ENCODE measurements around the gene KRT7. TPM values are rescaled to one million over a fixed set of nuclear protein-coding genes. Genes with fewer than 3 reads are reported as not detected.

The KRT7 gene
- total and polyA plus RNA-seq, 4 donors = 0.37 to 9.9 (median 7.0) TPM

DNA sequence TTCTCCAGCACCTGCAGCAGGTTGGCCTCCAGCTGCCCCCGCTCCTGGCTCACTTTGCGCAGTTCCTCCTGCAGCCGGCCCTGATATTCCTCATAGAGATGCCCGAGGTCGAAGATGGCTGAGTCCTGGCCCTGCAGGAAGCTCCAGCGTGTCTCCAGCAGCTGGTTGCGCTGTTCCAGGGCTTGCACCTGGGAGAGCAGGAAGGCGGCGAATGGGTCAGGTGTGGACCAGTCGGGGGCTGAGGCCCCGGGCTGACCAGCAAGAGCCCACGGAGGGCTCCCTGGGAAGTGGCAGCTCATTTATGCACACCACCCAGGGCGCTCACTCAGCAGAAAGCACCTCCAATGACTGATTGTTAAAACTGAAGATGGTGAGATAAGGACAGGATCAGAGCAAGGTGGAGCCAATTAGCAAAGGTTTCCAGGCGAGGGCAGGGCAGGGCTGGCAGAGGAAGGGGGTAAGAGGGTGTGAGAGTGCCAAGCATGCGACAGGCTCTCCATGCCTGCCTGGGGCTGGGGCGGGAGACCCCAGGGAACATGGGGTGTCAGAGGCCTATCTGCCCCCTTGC lies 47.6 kb upstream of the KRT7 start (continued):
- TF ChIP-seq, protein P1, sequence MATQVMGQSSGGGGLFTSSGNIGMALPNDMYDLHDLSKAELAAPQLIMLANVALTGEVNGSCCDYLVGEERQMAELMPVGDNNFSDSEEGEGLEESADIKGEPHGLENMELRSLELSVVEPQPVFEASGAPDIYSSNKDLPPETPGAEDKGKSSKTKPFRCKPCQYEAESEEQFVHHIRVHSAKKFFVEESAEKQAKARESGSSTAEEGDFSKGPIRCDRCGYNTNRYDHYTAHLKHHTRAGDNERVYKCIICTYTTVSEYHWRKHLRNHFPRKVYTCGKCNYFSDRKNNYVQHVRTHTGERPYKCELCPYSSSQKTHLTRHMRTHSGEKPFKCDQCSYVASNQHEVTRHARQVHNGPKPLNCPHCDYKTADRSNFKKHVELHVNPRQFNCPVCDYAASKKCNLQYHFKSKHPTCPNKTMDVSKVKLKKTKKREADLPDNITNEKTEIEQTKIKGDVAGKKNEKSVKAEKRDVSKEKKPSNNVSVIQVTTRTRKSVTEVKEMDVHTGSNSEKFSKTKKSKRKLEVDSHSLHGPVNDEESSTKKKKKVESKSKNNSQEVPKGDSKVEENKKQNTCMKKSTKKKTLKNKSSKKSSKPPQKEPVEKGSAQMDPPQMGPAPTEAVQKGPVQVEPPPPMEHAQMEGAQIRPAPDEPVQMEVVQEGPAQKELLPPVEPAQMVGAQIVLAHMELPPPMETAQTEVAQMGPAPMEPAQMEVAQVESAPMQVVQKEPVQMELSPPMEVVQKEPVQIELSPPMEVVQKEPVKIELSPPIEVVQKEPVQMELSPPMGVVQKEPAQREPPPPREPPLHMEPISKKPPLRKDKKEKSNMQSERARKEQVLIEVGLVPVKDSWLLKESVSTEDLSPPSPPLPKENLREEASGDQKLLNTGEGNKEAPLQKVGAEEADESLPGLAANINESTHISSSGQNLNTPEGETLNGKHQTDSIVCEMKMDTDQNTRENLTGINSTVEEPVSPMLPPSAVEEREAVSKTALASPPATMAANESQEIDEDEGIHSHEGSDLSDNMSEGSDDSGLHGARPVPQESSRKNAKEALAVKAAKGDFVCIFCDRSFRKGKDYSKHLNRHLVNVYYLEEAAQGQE (IDR thresholded peaks at IDR 0.05) = no peak
- TF ChIP-seq RAD21 (IDR thresholded peaks at IDR 0.05) = no peak
- no peak for TF ChIP-seq EGR1 (IDR thresholded peaks at IDR 0.05; ENCODE audit: low read depth in 2 of 2)

DNA sequence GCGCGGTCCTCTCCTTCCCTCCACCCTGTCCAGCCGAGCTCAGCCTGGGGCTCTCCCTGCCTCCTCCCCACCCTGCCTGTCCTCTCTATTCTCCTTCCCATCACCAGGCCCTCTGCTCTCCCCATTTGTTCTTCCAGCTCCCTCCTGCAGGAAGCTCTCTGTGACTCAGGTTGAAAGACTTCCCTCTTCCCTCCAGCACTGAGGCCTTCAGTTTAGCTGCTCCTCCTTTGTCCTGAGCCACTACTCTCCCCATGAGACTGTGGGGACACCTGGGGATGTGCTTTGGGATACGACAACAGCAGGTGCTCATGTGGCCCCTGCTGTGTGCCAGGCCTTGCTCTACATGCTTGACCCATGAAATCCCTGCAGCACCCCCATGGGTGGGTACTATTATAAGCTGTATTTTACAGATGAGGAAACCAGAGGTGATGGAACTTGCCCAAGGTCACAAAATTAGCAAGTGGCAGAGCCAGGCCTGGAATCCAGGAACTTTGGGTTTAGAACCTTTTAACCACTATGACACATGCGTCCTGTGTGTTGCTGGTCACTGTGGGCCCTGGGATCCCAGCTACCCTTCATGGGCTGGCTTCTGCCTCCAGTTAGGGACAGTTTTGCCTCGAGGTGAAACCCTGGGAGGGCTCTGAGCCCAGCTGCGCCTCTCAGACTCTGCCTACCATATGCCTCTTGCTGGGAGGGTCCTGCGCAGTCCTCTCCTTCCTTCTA lies 46.8 kb upstream of the KRT7 start:
- Histone ChIP-seq H3K4me3 (ENCODE audit: low read depth in 1 of 3, low read length in 3 of 3) (no peak overlapping the region), H3K36me3 (ENCODE audit: control insufficient read depth in 4 of 4, insufficient read depth in 3 of 4, low read depth in 1 of 4, low read length in 3 of 4) (no peaks in the 10 kb centered on the region), H3K9me3 (ENCODE audit: control insufficient read depth in 4 of 4, low read length in 3 of 4) (no peaks in the 10 kb centered on the region), H3K4me1 (ENCODE audit: control insufficient read depth in 4 of 4, insufficient read depth in 4 of 4, low read length in 3 of 4) (no peaks in the 10 kb centered on the region), H3K9ac (ENCODE audit: low read depth in 1 of 2, low read length in 2 of 2) (no peak overlapping the region), H3K27me3 (ENCODE audit: control insufficient read depth in 4 of 4, insufficient read depth in 4 of 4, low read length in 3 of 4) (no peaks in the 10 kb centered on the region), H3K27ac (ENCODE audit: low read depth in 1 of 2, low read length in 2 of 2) (no peak overlapping the region)
- DNase-seq (ENCODE audit: low spot score) = no peak
- WGBS = 87% methylated on average over 8 of the region's 8 CpGs
- no peak for TF ChIP-seq RXRA (IDR thresholded peaks at IDR 0.05)
- no peak for TF ChIP-seq FOXA1 (IDR thresholded peaks at IDR 0.05)
- no peak for TF ChIP-seq RAD21 (IDR thresholded peaks at IDR 0.05)
- TF ChIP-seq TAF1 (conservative IDR thresholded peaks at IDR 0.05) = no peak
- no peak for TF ChIP-seq JUND (IDR thresholded peaks at IDR 0.05)

DNA sequence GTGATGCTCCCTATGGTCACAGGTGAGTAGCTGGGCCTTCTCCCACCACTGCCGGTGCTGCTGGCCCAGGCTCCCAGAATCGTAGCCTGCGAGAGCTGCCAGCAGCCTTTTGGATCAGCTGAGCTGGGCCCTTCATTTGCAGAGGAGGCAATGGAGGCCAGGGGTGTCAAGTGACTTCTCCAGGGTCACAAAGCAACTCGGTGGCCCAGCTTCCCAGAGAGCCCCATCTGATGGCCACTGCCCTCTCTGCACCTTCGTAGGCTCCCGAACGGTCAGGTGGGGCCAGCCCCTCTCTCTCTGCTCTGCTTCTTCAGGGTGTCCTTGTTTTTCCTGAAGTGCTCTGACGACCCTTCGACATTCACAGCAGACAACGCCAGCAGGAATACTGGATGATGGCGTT lies 45.8 kb upstream of the KRT7 start:
- no peak overlapping the region for H3K27ac ChIP-seq (ENCODE audit: low read depth in 1 of 2, low read length in 2 of 2)
- no peak for TF ChIP-seq SP1 (IDR thresholded peaks at IDR 0.05)
- TF ChIP-seq HNF4A (conservative IDR thresholded peaks at IDR 0.05) = no peak
- no peak for TF ChIP-seq EGR1 (IDR thresholded peaks at IDR 0.05; ENCODE audit: low read depth in 2 of 2)
- no peak for TF ChIP-seq RAD21 (IDR thresholded peaks at IDR 0.05)
- TF ChIP-seq, protein P2, sequence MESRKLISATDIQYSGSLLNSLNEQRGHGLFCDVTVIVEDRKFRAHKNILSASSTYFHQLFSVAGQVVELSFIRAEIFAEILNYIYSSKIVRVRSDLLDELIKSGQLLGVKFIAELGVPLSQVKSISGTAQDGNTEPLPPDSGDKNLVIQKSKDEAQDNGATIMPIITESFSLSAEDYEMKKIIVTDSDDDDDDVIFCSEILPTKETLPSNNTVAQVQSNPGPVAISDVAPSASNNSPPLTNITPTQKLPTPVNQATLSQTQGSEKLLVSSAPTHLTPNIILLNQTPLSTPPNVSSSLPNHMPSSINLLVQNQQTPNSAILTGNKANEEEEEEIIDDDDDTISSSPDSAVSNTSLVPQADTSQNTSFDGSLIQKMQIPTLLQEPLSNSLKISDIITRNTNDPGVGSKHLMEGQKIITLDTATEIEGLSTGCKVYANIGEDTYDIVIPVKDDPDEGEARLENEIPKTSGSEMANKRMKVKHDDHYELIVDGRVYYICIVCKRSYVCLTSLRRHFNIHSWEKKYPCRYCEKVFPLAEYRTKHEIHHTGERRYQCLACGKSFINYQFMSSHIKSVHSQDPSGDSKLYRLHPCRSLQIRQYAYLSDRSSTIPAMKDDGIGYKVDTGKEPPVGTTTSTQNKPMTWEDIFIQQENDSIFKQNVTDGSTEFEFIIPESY (IDR thresholded peaks at IDR 0.05) = no peak
- TF ChIP-seq, protein P3, sequence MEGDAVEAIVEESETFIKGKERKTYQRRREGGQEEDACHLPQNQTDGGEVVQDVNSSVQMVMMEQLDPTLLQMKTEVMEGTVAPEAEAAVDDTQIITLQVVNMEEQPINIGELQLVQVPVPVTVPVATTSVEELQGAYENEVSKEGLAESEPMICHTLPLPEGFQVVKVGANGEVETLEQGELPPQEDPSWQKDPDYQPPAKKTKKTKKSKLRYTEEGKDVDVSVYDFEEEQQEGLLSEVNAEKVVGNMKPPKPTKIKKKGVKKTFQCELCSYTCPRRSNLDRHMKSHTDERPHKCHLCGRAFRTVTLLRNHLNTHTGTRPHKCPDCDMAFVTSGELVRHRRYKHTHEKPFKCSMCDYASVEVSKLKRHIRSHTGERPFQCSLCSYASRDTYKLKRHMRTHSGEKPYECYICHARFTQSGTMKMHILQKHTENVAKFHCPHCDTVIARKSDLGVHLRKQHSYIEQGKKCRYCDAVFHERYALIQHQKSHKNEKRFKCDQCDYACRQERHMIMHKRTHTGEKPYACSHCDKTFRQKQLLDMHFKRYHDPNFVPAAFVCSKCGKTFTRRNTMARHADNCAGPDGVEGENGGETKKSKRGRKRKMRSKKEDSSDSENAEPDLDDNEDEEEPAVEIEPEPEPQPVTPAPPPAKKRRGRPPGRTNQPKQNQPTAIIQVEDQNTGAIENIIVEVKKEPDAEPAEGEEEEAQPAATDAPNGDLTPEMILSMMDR (IDR thresholded peaks at IDR 0.05; ENCODE audit: low read depth, low read length, missing input control) = no peak
- TF ChIP-seq JUND (IDR thresholded peaks at IDR 0.05) = no peak
- TF ChIP-seq, protein P4, sequence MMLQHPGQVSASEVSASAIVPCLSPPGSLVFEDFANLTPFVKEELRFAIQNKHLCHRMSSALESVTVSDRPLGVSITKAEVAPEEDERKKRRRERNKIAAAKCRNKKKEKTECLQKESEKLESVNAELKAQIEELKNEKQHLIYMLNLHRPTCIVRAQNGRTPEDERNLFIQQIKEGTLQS (IDR thresholded peaks at IDR 0.05) = no peak
- no peak overlapping the region for H3K9ac ChIP-seq (ENCODE audit: low read depth in 1 of 2, low read length in 2 of 2)
- no peak for DNase-seq (ENCODE audit: low spot score)
- no peak overlapping the region for H3K4me3 ChIP-seq (ENCODE audit: low read depth in 1 of 3, low read length in 3 of 3)
- H3K9me3 ChIP-seq (ENCODE audit: control insufficient read depth in 4 of 4, low read length in 3 of 4) = no peaks in the 10 kb centered on the region
- H3K4me1 ChIP-seq (ENCODE audit: control insufficient read depth in 4 of 4, insufficient read depth in 4 of 4, low read length in 3 of 4) = peaks cover 0 to 2% (median under 1%) of the 10 kb centered on the region in 4 donors
- H3K36me3 ChIP-seq (ENCODE audit: control insufficient read depth in 4 of 4, insufficient read depth in 3 of 4, low read depth in 1 of 4, low read length in 3 of 4) = no peaks in the 10 kb centered on the region
- WGBS = 91% methylated on average over 11 of the region's 11 CpGs
- H3K27me3 ChIP-seq (ENCODE audit: control insufficient read depth in 4 of 4, insufficient read depth in 4 of 4, low read length in 3 of 4) = no peaks in the 10 kb centered on the region

Measured in liver (tissue), 9 donors.